ENCODE measurements around the gene TNS1. TPM values are rescaled to one million over a fixed set of nuclear protein-coding genes. Genes with fewer than 3 reads are reported as not detected.

Gene TNS1
- total RNA-seq, 1 experiment from 2014 or later, result 3.0 TPM

GRCh38 chr2:217903859-217904613, 98.8 kb downstream of the TNS1 start:
- Histone ChIP-seq H3K4me1 (peaks cover 8% of the 10 kb centered on the region), H3K4me3 (no peak overlapping the region), H3K27ac (no peak overlapping the region), H3K27me3 (no peaks in the 10 kb centered on the region), H3K36me3 (no peaks in the 10 kb centered on the region), H3K9me3 (replicated peaks) (no peaks in the 10 kb centered on the region)
- no peak for DNase-seq

GRCh38 chr2:217903142-217903858, 99.5 kb downstream of the TNS1 start:
- no peaks in the 10 kb centered on the region for H3K36me3 ChIP-seq
- peaks cover 8% of the 10 kb centered on the region for H3K4me1 ChIP-seq
- no peak for DNase-seq
- H3K27me3 ChIP-seq, result no peaks in the 10 kb centered on the region
- H3K27ac ChIP-seq, result no peak overlapping the region; the same call in 1 of the 2 replicates
- H3K9me3 ChIP-seq (replicated peaks), result no peaks in the 10 kb centered on the region
- H3K4me3 ChIP-seq, result no peak overlapping the region

- DNase-seq, result peak; percentile 19 to 38
- no peaks in the 10 kb centered on the region for H3K36me3 ChIP-seq
- no peak overlapping the region for H3K4me3 ChIP-seq
- peak overlapping the region; percentile 38 for H3K27ac ChIP-seq
- H3K4me1 ChIP-seq, result peaks cover 8% of the 10 kb centered on the region
- H3K27me3 ChIP-seq, result no peaks in the 10 kb centered on the region
- H3K9me3 ChIP-seq (replicated peaks), result no peaks in the 10 kb centered on the region
Measured at GRCh38 chr2:217902379-217903141, 100.2 kb downstream of the TNS1 start.

- Histone ChIP-seq H3K4me1 (peaks cover 8% of the 10 kb centered on the region), H3K9me3 (replicated peaks) (no peaks in the 10 kb centered on the region)
Measured at GRCh38 chr2:217901835-217902378, 100.9 kb downstream of the TNS1 start.

GRCh38 chr2:217901400-217901799, 101.4 kb downstream of the TNS1 start:
- H3K9me3 ChIP-seq (replicated peaks), result no peaks in the 10 kb centered on the region
- DNase-seq, result no peak
- H3K4me3 ChIP-seq, result no peak overlapping the region
- no peak overlapping the region for H3K27ac ChIP-seq
- H3K4me1 ChIP-seq, result peaks cover 8% of the 10 kb centered on the region
- no peaks in the 10 kb centered on the region for H3K27me3 ChIP-seq
- no peaks in the 10 kb centered on the region for H3K36me3 ChIP-seq

More at GRCh38 chr2:217901835-217902378, 100.9 kb downstream of the TNS1 start:
- H3K27ac ChIP-seq, result peak overlapping the region; percentile 38
- no peak overlapping the region for H3K4me3 ChIP-seq
- DNase-seq, result peak in 1 of 2 experiments; percentile 48
- no peaks in the 10 kb centered on the region for H3K27me3 ChIP-seq
- no peaks in the 10 kb centered on the region for H3K36me3 ChIP-seq

GRCh38 chr2:217900780-217901360, 101.9 kb downstream of the TNS1 start:
- DNase-seq, result no peak
- Histone ChIP-seq H3K36me3 (no peaks in the 10 kb centered on the region), H3K4me3 (no peak overlapping the region), H3K4me1 (peaks cover 8% of the 10 kb centered on the region), H3K9me3 (replicated peaks) (no peaks in the 10 kb centered on the region), H3K27ac (no peak overlapping the region), H3K27me3 (no peaks in the 10 kb centered on the region)

GRCh38 chr2:217900010-217900779, 102.6 kb downstream of the TNS1 start:
- Histone ChIP-seq H3K27ac (no peak overlapping the region), H3K4me1 (peaks cover 8% of the 10 kb centered on the region), H3K27me3 (no peaks in the 10 kb centered on the region), H3K4me3 (no peak overlapping the region), H3K36me3 (no peaks in the 10 kb centered on the region), H3K9me3 (replicated peaks) (no peaks in the 10 kb centered on the region)
- no peak for DNase-seq

GRCh38 chr2:217899231-217900009, 103.4 kb downstream of the TNS1 start:
- peak; percentile 39 to 51 for DNase-seq
- H3K27me3 ChIP-seq, result no peaks in the 10 kb centered on the region
- no peak overlapping the region for H3K27ac ChIP-seq
- H3K9me3 ChIP-seq (replicated peaks), result no peaks in the 10 kb centered on the region
- no peak overlapping the region for H3K4me3 ChIP-seq
- H3K4me1 ChIP-seq, result peaks cover 8% of the 10 kb centered on the region
- no peaks in the 10 kb centered on the region for H3K36me3 ChIP-seq

GRCh38 chr2:217897816-217898806, 104.7 kb downstream of the TNS1 start:
- Histone ChIP-seq H3K4me1 (peaks cover 8% of the 10 kb centered on the region), H3K4me3 (no peak overlapping the region), H3K36me3 (no peaks in the 10 kb centered on the region), H3K9me3 (replicated peaks) (no peaks in the 10 kb centered on the region), H3K27me3 (no peaks in the 10 kb centered on the region), H3K27ac (no peak overlapping the region)
- DNase-seq, result no peak

- Histone ChIP-seq H3K27ac (no peak overlapping the region), H3K27me3 (no peaks in the 10 kb centered on the region), H3K4me3 (no peak overlapping the region), H3K36me3 (no peaks in the 10 kb centered on the region), H3K4me1 (peaks cover 5% of the 10 kb centered on the region), H3K9me3 (replicated peaks) (no peaks in the 10 kb centered on the region)
- no peak for DNase-seq
Measured at GRCh38 chr2:217897091-217897715, 105.6 kb downstream of the TNS1 start.

- Histone ChIP-seq H3K9me3 (replicated peaks) (no peaks in the 10 kb centered on the region), H3K27me3 (no peaks in the 10 kb centered on the region), H3K27ac (no peak overlapping the region), H3K4me1 (no peaks in the 10 kb centered on the region), H3K36me3 (no peaks in the 10 kb centered on the region), H3K4me3 (no peak overlapping the region)
- no peak for DNase-seq
Measured at GRCh38 chr2:217895070-217895635, 107.6 kb downstream of the TNS1 start.

GRCh38 chr2:217893440-217893839, 109.4 kb downstream of the TNS1 start:
- DNase-seq, result no peak
- Histone ChIP-seq H3K27ac (no peak overlapping the region), H3K4me3 (no peak overlapping the region), H3K4me1 (no peaks in the 10 kb centered on the region), H3K36me3 (no peaks in the 10 kb centered on the region), H3K9me3 (replicated peaks) (no peaks in the 10 kb centered on the region), H3K27me3 (no peaks in the 10 kb centered on the region)
